Ovary (tissue), 3 donors: ENCODE measurements around the gene MARCKS.

Experiments
- CTCF ChIP-seq, 3 donors: fragments of 450-650 bp in 2 of 3; fragments of 200-600 bp in 1 of 3; IDR thresholded peaks; one replicate each; pipeline versions ENCODE4 v1.5.1 to v1.8.0; 2016 to 2022; ENCODE audit warnings: antibody characterized with exemption in 3 of 3, mild to moderate bottlenecking in 1 of 3
- POLR2A ChIP-seq: fragments of 450-650 bp; IDR thresholded peaks from one replicate; pipeline ENCODE4 v1.6.1; 2017; ENCODE audit warnings: antibody characterized with exemption, mild to moderate bottlenecking, moderate library complexity
- donor health status: DM: no; HTN: no; CAD: no.

GRCh38 chr6:113819169-113819830, 37.8 kb upstream of the MARCKS start:
- no peak for TF ChIP-seq CTCF (IDR thresholded peaks at IDR 0.05)
- no peak for TF ChIP-seq POLR2A
